Measurements from ENCODE around the gene KRTAP10-12.

KRTAP10-12 gene

GRCh38 chr21:44724196-44724595 is 27.2 kb downstream of the KRTAP10-12 start:
- TF ChIP-seq GATA3 (IDR thresholded peaks at IDR 0.05; ENCODE audit: low read depth, low read length) (no peak), GATA2 (IDR thresholded peaks at IDR 0.05; ENCODE audit: low read depth, low read length) (no peak)

- TF ChIP-seq GATA2 (IDR thresholded peaks at IDR 0.05; ENCODE audit: low read depth, low read length) (no peak), GATA3 (IDR thresholded peaks at IDR 0.05; ENCODE audit: low read depth, low read length) (no peak)
These were observed 28.0 kb downstream of the KRTAP10-12 start for GRCh38 chr21:44724926-44725325.

- no peak for TF ChIP-seq GATA3 (IDR thresholded peaks at IDR 0.05; ENCODE audit: low read depth, low read length)
- no peak for TF ChIP-seq GATA2 (IDR thresholded peaks at IDR 0.05; ENCODE audit: low read depth, low read length)
These were observed 29.9 kb downstream of the KRTAP10-12 start for GRCh38 chr21:44726826-44727225.

GRCh38 chr21:44727321-44727720 is 30.3 kb downstream of the KRTAP10-12 start:
- TF ChIP-seq GATA2 (IDR thresholded peaks at IDR 0.05; ENCODE audit: low read depth, low read length), result no peak
- TF ChIP-seq GATA3 (IDR thresholded peaks at IDR 0.05; ENCODE audit: low read depth, low read length), result no peak

- no peak for TF ChIP-seq GATA2 (IDR thresholded peaks at IDR 0.05; ENCODE audit: low read depth, low read length)
- TF ChIP-seq GATA3 (IDR thresholded peaks at IDR 0.05; ENCODE audit: low read depth, low read length), result no peak
These were observed 30.8 kb downstream of the KRTAP10-12 start for GRCh38 chr21:44727757-44728156.

GRCh38 chr21:44728716-44729115 is 31.7 kb downstream of the KRTAP10-12 start:
- no peak for TF ChIP-seq GATA2 (IDR thresholded peaks at IDR 0.05; ENCODE audit: low read depth, low read length)
- TF ChIP-seq GATA3 (IDR thresholded peaks at IDR 0.05; ENCODE audit: low read depth, low read length), result no peak

GRCh38 chr21:44729336-44730027 is 32.5 kb downstream of the KRTAP10-12 start:
- TF ChIP-seq GATA3 (IDR thresholded peaks at IDR 0.05; ENCODE audit: low read depth, low read length) (no peak), GATA2 (IDR thresholded peaks at IDR 0.05; ENCODE audit: low read depth, low read length) (no peak)

- TF ChIP-seq GATA3 (IDR thresholded peaks at IDR 0.05; ENCODE audit: low read depth, low read length) (no peak), GATA2 (IDR thresholded peaks at IDR 0.05; ENCODE audit: low read depth, low read length) (no peak)
These were observed 33.0 kb downstream of the KRTAP10-12 start for GRCh38 chr21:44730028-44730395.

- no peak for TF ChIP-seq GATA2 (IDR thresholded peaks at IDR 0.05; ENCODE audit: low read depth, low read length)
- no peak for TF ChIP-seq GATA3 (IDR thresholded peaks at IDR 0.05; ENCODE audit: low read depth, low read length)
These were observed 34.1 kb downstream of the KRTAP10-12 start for GRCh38 chr21:44730951-44731579.

GRCh38 chr21:44732263-44732662 is 35.3 kb downstream of the KRTAP10-12 start:
- no peak for TF ChIP-seq GATA2 (IDR thresholded peaks at IDR 0.05; ENCODE audit: low read depth, low read length)
- no peak for TF ChIP-seq GATA3 (IDR thresholded peaks at IDR 0.05; ENCODE audit: low read depth, low read length)

GRCh38 chr21:44732956-44733355 is 36.0 kb downstream of the KRTAP10-12 start:
- no peak for TF ChIP-seq GATA3 (IDR thresholded peaks at IDR 0.05; ENCODE audit: low read depth, low read length)
- TF ChIP-seq GATA2 (IDR thresholded peaks at IDR 0.05; ENCODE audit: low read depth, low read length), result no peak

- no peak for TF ChIP-seq GATA3 (IDR thresholded peaks at IDR 0.05; ENCODE audit: low read depth, low read length)
- TF ChIP-seq GATA2 (IDR thresholded peaks at IDR 0.05; ENCODE audit: low read depth, low read length), result no peak
These were observed 37.2 kb downstream of the KRTAP10-12 start for GRCh38 chr21:44734026-44734745.

- no peak for TF ChIP-seq GATA3 (IDR thresholded peaks at IDR 0.05; ENCODE audit: low read depth, low read length)
- TF ChIP-seq GATA2 (IDR thresholded peaks at IDR 0.05; ENCODE audit: low read depth, low read length), result no peak
These were observed 37.9 kb downstream of the KRTAP10-12 start for GRCh38 chr21:44734841-44735240.

- TF ChIP-seq GATA2 (IDR thresholded peaks at IDR 0.05; ENCODE audit: low read depth, low read length) (no peak), GATA3 (IDR thresholded peaks at IDR 0.05; ENCODE audit: low read depth, low read length) (no peak)
These were observed 38.8 kb downstream of the KRTAP10-12 start for GRCh38 chr21:44735821-44736220.
